NCI-H2107 treated with DMSO at 0.1 percent for 48 hours (cell line): ENCODE results near the gene TMIGD2.
"Not testable (repeated sequence)": the region's sequence is repeated elsewhere in the genome, so short reads cannot be mapped to it uniquely, and the experiment has no call there.

Source experiments
- DNase-seq: peaks from one replicate; lab custom pipeline; 2025; ENCODE audit not compliant: unreplicated experiment; lab: John Stamatoyannopoulos, UW

Gene TMIGD2

GRCh38 chr19:4267901-4268815, 34.0 kb downstream of the TMIGD2 start:
- DNase-seq: no peak

GRCh38 chr19:4267101-4267900, 34.9 kb downstream of the TMIGD2 start:
- DNase-seq: peak; percentile 24

- DNase-seq: no peak
These were observed 35.8 kb downstream of the TMIGD2 start for GRCh38 chr19:4266253-4267000.

GRCh38 chr19:4264812-4265211, 37.4 kb downstream of the TMIGD2 start:
- DNase-seq: no peak

- no peak for DNase-seq
These were observed 41.5 kb downstream of the TMIGD2 start for GRCh38 chr19:4260613-4261191.

- DNase-seq: no peak
These were observed 44.0 kb downstream of the TMIGD2 start for GRCh38 chr19:4258181-4258580.

GRCh38 chr19:4257025-4257424, 45.2 kb downstream of the TMIGD2 start:
- no peak for DNase-seq

- no peak for DNase-seq
These were observed 45.6 kb downstream of the TMIGD2 start for GRCh38 chr19:4256563-4256962.

- DNase-seq: peak; percentile 97
These were observed 55.2 kb downstream of the TMIGD2 start, which contains the start of gene YJU2 for GRCh38 chr19:4246767-4247593. TSS of gene YJU2 (plus strand) at chr19:4247080. CDS start at chr19:4247147, 67 bp downstream.

- DNase-seq: not testable (repeated sequence)
These were observed 56.3 kb downstream of the TMIGD2 start for GRCh38 chr19:4245938-4246337.
